Stomach (tissue), 4 donors: ENCODE results near the gene NEK7.

Experiments used
- CTCF ChIP-seq, 7 experiments: fragments of 450-650 bp in 4 of 7; fragments of 200-600 bp in 3 of 7; sonication (generic) in 3 of 7; IDR thresholded peaks; one replicate each; pipeline ENCODE4 v1.5.1; 2016 to 2019; ENCODE audit warnings: antibody characterized with exemption in 7 of 7, control low read depth in 2 of 7, mild to moderate bottlenecking in 1 of 7
- POLR2A ChIP-seq, 4 donors: fragments of 450-650 bp; IDR thresholded peaks; one replicate each; pipeline ENCODE4 v1.6.1; 2016; ENCODE audit warnings: antibody characterized with exemption in 4 of 4, control low read depth in 2 of 4, mild to moderate bottlenecking in 1 of 4, moderate library complexity in 1 of 4
- POLR2AphosphoS5 ChIP-seq, 3 donors: sonication (generic); formaldehyde crosslinking; IDR thresholded peaks; one replicate each; pipeline ENCODE4 v1.6.1; 2016; ENCODE audit warnings: antibody characterized with exemption in 3 of 3

GRCh38 chr1:198330982-198331615, 174.3 kb downstream of the NEK7 start:
- TF ChIP-seq POLR2AphosphoS5 (IDR thresholded peaks at IDR 0.05) (no peak), CTCF (IDR thresholded peaks at IDR 0.05) (no peak), POLR2A (IDR thresholded peaks at IDR 0.05) (no peak)
